HCT116 (cell line): ENCODE results near the gene IL10. TPM values are rescaled to one million over a fixed set of nuclear protein-coding genes. Genes with fewer than 3 reads are reported as not detected.

Experiments
- ATAC-seq: fragments of 200-7000 bp; cut with Tn5 transposase; 2 replicates; pipeline ENCODE4 v1.9.1; 2020; ENCODE audit warnings: mild to moderate bottlenecking, moderate library complexity
- BruUV-seq: library from RNA; stranded (reverse); fragments of 400-500 nt; replicated peaks from 2 replicates; lab custom pipeline; 2021; lab: Mats Ljungman, UMichigan
- CTCF ChIA-PET: fragments of 300-600 bp; sonication (Branson Sonifier 250); formaldehyde crosslinking; loops from one replicate; lab custom pipeline; 2021; ENCODE audit warnings: antibody characterized with exemption; lab: Charles Lee
- POLR2A ChIA-PET: fragments of 300-600, 350-600 bp; sonication (Branson Sonifier 250); formaldehyde crosslinking; loops from one replicate; lab custom pipeline; 2021; ENCODE audit warnings: antibody characterized with exemption; lab: Charles Lee
- RAD21 ChIA-PET, 2 experiments: fragments of 300-600 bp; sonication (Branson Sonifier 250); formaldehyde crosslinking; loops; one replicate each; lab custom pipeline; 2023; ENCODE audit warnings: low total read pairs in 2 of 2; ENCODE audit not compliant: uncharacterized antibody in 2 of 2, unreplicated experiment in 2 of 2, low non-redundant PET in 1 of 2; lab: Charles Lee
- DNase-seq: peaks from one replicate; pipeline ENCODE4 v3.0.0-alpha.2; 2010; ENCODE audit warnings: low read depth, low spot score
- H2AFZ ChIP-seq: fragments of 200-600 bp; shearing (Covaris generic), sonication (generic); 2 replicates; pipeline ENCODE4 v1.6.1; 2017; ENCODE audit warnings: low read depth, mixed run types, mixed read lengths, antibody characterized with exemption, low read length; ENCODE audit not compliant: poor library complexity, severe bottlenecking
- H3K27ac ChIP-seq: 2 replicates; pipeline ENCODE4 v1.5.1; 2012; ENCODE audit warnings: low read depth, low read length
- H3K27me3 ChIP-seq: fragments of 200-600 bp; sonication (generic); 2 replicates; pipeline ENCODE4 v1.6.1; 2016; ENCODE audit warnings: mixed run types, low read length, mixed read lengths; ENCODE audit not compliant: insufficient read depth
- H3K36me3 ChIP-seq, 2 experiments: fragments of 200-500 bp in 1 of 2; fragments of 200-600 bp in 1 of 2; sonication (Bioruptor generic) in 1 of 2; sonication (generic) in 1 of 2; 2 replicates each; pipeline versions ENCODE4 v1.5.1 to v1.6.1; 2014 to 2016; ENCODE audit warnings: low read length in 2 of 2, inconsistent platforms in 1 of 2, mixed read lengths in 1 of 2, mixed run types in 1 of 2; ENCODE audit not compliant: insufficient read depth in 2 of 2, control insufficient read depth in 1 of 2
- H3K4me1 ChIP-seq, 2 experiments: fragments of 200-600 bp in 1 of 2; sonication (generic) in 1 of 2; 2 replicates each; pipeline versions ENCODE4 v1.5.1 to v1.6.1; 2012 to 2017; ENCODE audit warnings: low read length in 2 of 2, inconsistent platforms in 1 of 2, mild to moderate bottlenecking in 1 of 2, mixed read lengths in 1 of 2, mixed run types in 1 of 2, moderate library complexity in 1 of 2; ENCODE audit not compliant: insufficient read depth in 2 of 2, control insufficient read depth in 1 of 2
- H3K4me2 ChIP-seq: fragments of 200-600 bp; sonication (generic); 2 replicates; pipeline ENCODE4 v1.6.1; 2017; ENCODE audit warnings: mixed run types, low read length, mixed read lengths
- H3K4me3 ChIP-seq, 2 experiments: fragments of 200-600 bp in 1 of 2; sonication (generic) in 1 of 2; replicated peaks in 1 of 2; 2 replicates each; pipeline ENCODE4 v1.5.1; 2011 to 2016; ENCODE audit warnings: low read length in 2 of 2, control low read depth in 1 of 2, low read depth in 1 of 2, mild to moderate bottlenecking in 1 of 2, mixed read lengths in 1 of 2, mixed run types in 1 of 2
- H3K79me2 ChIP-seq: fragments of 200-600 bp; sonication (generic); 2 replicates; pipeline ENCODE4 v1.6.1; 2017; ENCODE audit warnings: mild to moderate bottlenecking, mixed run types, low read length, moderate library complexity, mixed read lengths; ENCODE audit not compliant: insufficient read depth
- H3K9ac ChIP-seq: fragments of 200-600 bp; sonication (generic); 2 replicates; pipeline ENCODE4 v1.6.1; 2016; ENCODE audit warnings: low read length, mixed read lengths
- H3K9me2 ChIP-seq: fragments of 200-600 bp; sonication (generic), shearing (Covaris generic); 2 replicates; pipeline ENCODE4 v1.6.1; 2017; ENCODE audit warnings: mixed run types, mild to moderate bottlenecking, moderate library complexity; ENCODE audit not compliant: insufficient read depth
- H3K9me3 ChIP-seq, 2 experiments: fragments of 200-500 bp in 1 of 2; fragments of 200-600 bp in 1 of 2; sonication (Bioruptor generic) in 1 of 2; sonication (generic) in 1 of 2; 2 replicates each; pipeline ENCODE4 v1.6.1; 2014 to 2017; ENCODE audit warnings: low read length in 2 of 2, mixed read lengths in 2 of 2, inconsistent platforms in 1 of 2, low read depth in 1 of 2, mild to moderate bottlenecking in 1 of 2, mixed run types in 1 of 2, moderate library complexity in 1 of 2; ENCODE audit not compliant: control insufficient read depth in 1 of 2, insufficient read depth in 1 of 2
- H4K20me1 ChIP-seq: fragments of 200-600 bp; sonication (generic), shearing (Covaris generic); 2 replicates; pipeline ENCODE4 v1.6.1; 2017; ENCODE audit warnings: mixed run types, mild to moderate bottlenecking, moderate library complexity; ENCODE audit not compliant: insufficient read depth
- CEBPB ChIP-seq: IDR thresholded peaks from 2 replicates; pipeline ENCODE4 v1.6.1; 2012; ENCODE audit warnings: low read depth
- CTCF ChIP-seq, 3 experiments: fragments of 200-600 bp in 1 of 3; sonication (generic) in 1 of 3; IDR thresholded peaks in 2 of 3; conservative IDR thresholded peaks in 1 of 3; 2 replicates each; pipeline ENCODE4 v1.5.1; 2012 to 2017; ENCODE audit warnings: low read depth in 2 of 3, low read length in 2 of 3, antibody characterized with exemption in 1 of 3, borderline replicate concordance in 1 of 3, control low read depth in 1 of 3, mild to moderate bottlenecking in 1 of 3, mixed read lengths in 1 of 3, mixed run types in 1 of 3, moderate library complexity in 1 of 3; ENCODE audit not compliant: insufficient read depth in 1 of 3
- EZH2phosphoT487 ChIP-seq: fragments of 200-600 bp; IDR thresholded peaks from 2 replicates; pipeline ENCODE4 v1.6.1; 2018; ENCODE audit warnings: antibody characterized with exemption, borderline replicate concordance
- POLR2A ChIP-seq: IDR thresholded peaks from 2 replicates; pipeline ENCODE4 v1.7.0; 2011; ENCODE audit warnings: borderline replicate concordance; ENCODE audit not compliant: insufficient read depth, insufficient read length; ENCODE audit errors: extremely low read depth
- RAD21 ChIP-seq: IDR thresholded peaks from 2 replicates; pipeline ENCODE4 v1.6.1; 2012; ENCODE audit warnings: low read depth, mild to moderate bottlenecking
- REST ChIP-seq: IDR thresholded peaks from 2 replicates; pipeline ENCODE4 v1.6.1; 2012; ENCODE audit warnings: low read depth
- intact Hi-C: fragments of 100-400 bp; cut with micrococcal nuclease; formaldehyde crosslinking; loops from 2 replicates; pipeline ENCODE4 v1.10.0; 2022
- total RNA-seq: library from RNA; stranded (reverse); gene quantifications from one replicate; pipeline ENCODE4 v1.2.1, GENCODE V29; 2021; ENCODE audit not compliant: unreplicated experiment

The IL10 gene
- total RNA-seq, 1 experiment from 2014 or later = not detected

- no peak for TF ChIP-seq REST
- TF ChIP-seq EZH2phosphoT487 = no peak
Measured at GRCh38 chr1:206812471-206812870, 40.2 kb upstream of the IL10 start (continued).

- no TSS peak for BruUV-seq
- TF ChIP-seq CEBPB = peak; percentile 39; the same call in 1 of the 2 replicates
- peak; percentile 64 for TF ChIP-seq RAD21
- no peak for TF ChIP-seq POLR2A
- TF ChIP-seq CTCF (IDR thresholded peaks at IDR 0.05 in 2 of 3, conservative IDR thresholded peaks at IDR 0.05 in 1 of 3; ENCODE audit: borderline replicate concordance in 1 of 3, insufficient read depth in 1 of 3, low read depth in 2 of 3, low read length in 2 of 3) = peak; percentile 61 to 70 (median 69); a peak in 5 of 6 replicates
- POLR2A ChIA-PET = no interaction called here
Measured at GRCh38 chr1:206809504-206810084, 37.3 kb upstream of the IL10 start.

More at GRCh38 chr1:206809504-206810084, 37.3 kb upstream of the IL10 start:
- no peaks in the 10 kb centered on the region for H4K20me1 ChIP-seq
- H3K9me2 ChIP-seq = no peaks in the 10 kb centered on the region
- peaks cover 0 to 7% of the 10 kb centered on the region in 2 experiments; a peak in 1 of 4 replicates for H3K9me3 ChIP-seq
- no peaks in the 10 kb centered on the region for H3K36me3 ChIP-seq
- ChIA-PET RAD21 (interaction anchor here (0.8 to 1.8 kb wide), 5 partner anchors 102 to 174 kb away, joined by 3 to 9 read pairs (median 5); no protein-coding TSS in a partner anchor), CTCF (interaction anchor here (1.4 to 3.4 kb wide), 6 partner anchors 10 to 172 kb away, joined by 4 to 26 read pairs (median 14); no protein-coding TSS in a partner anchor)
- no peak overlapping the region for H3K4me3 ChIP-seq
- H3K79me2 ChIP-seq = no peaks in the 10 kb centered on the region
- no peak overlapping the region for H3K27ac ChIP-seq
- no peak overlapping the region for H3K4me2 ChIP-seq
- intact Hi-C loops = loop anchor here (5.0 kb wide), 1 partner anchor 103 kb away; no protein-coding TSS in a partner anchor
- DNase-seq (peak; percentile 23), ATAC-seq (peak; percentile 80)
- no peak overlapping the region for H3K9ac ChIP-seq
- H3K4me1 ChIP-seq = no peaks in the 10 kb centered on the region
- H3K27me3 ChIP-seq = peaks cover 11% of the 10 kb centered on the region
- no peak overlapping the region for H2AFZ ChIP-seq
